A673 (cell line): ENCODE measurements around the gene DIPK1B. TPM values are rescaled to one million over a fixed set of nuclear protein-coding genes. Genes with fewer than 3 reads are reported as not detected.
A peak's percentile ranks its signal among the peaks of the same experiment; 100 is the strongest.

Source experiments
- BruUV-seq: library from RNA; stranded (reverse); fragments of 400-500 nt; replicated peaks from 2 replicates; lab custom pipeline; 2021; lab: Mats Ljungman, UMichigan
- CTCF ChIA-PET: fragments of 300-600 bp; sonication (Branson Sonifier 250); formaldehyde crosslinking; loops from one replicate; lab custom pipeline; 2022; ENCODE audit warnings: antibody characterized with exemption; lab: Charles Lee
- POLR2A ChIA-PET: fragments of 300-600 bp; sonication (Branson Sonifier 250); formaldehyde crosslinking; loops from one replicate; lab custom pipeline; 2022; ENCODE audit warnings: antibody characterized with exemption; ENCODE audit not compliant: low non-redundant PET; lab: Charles Lee
- DNase-seq: peaks from one replicate; pipeline ENCODE4 v3.0.0-alpha.2; 2015; ENCODE audit warnings: low spot score
- H3K27ac ChIP-seq: fragments of 200-600 bp; sonication (generic); 2 replicates; pipeline ENCODE4 v1.5.1; 2016; ENCODE audit warnings: mixed run types, low read depth, mild to moderate bottlenecking, mixed read lengths, antibody characterized with exemption, low read length; ENCODE audit not compliant: poor library complexity, severe bottlenecking
- H3K27me3 ChIP-seq: fragments of 200-600 bp; sonication (generic); replicated peaks from 2 replicates; pipeline ENCODE4 v1.6.1; 2017; ENCODE audit warnings: mixed run types, low read depth, mild to moderate bottlenecking, mixed read lengths, antibody characterized with exemption, low read length; ENCODE audit not compliant: insufficient read depth, poor library complexity
- H3K36me3 ChIP-seq: fragments of 200-600 bp; sonication (generic); 2 replicates; pipeline ENCODE4 v1.6.1; 2016; ENCODE audit warnings: mixed run types, mild to moderate bottlenecking, mixed read lengths, antibody characterized with exemption, low read length; ENCODE audit not compliant: insufficient read depth, poor library complexity, severe bottlenecking
- H3K4me1 ChIP-seq: fragments of 200-600 bp; sonication (generic); 2 replicates; pipeline ENCODE4 v1.6.1; 2017; ENCODE audit warnings: mixed run types, mild to moderate bottlenecking, mixed read lengths, antibody characterized with exemption, low read length; ENCODE audit not compliant: insufficient read depth, poor library complexity, severe bottlenecking
- H3K4me3 ChIP-seq: fragments of 200-600 bp; sonication (generic); 2 replicates; pipeline ENCODE4 v1.5.1; 2016; ENCODE audit warnings: low read depth, mixed run types, mild to moderate bottlenecking, mixed read lengths, low read length; ENCODE audit not compliant: poor library complexity, severe bottlenecking
- H3K9me3 ChIP-seq: fragments of 200-600 bp; sonication (generic); 2 replicates; pipeline ENCODE4 v1.6.1; 2016; ENCODE audit warnings: mixed run types, low read depth, mild to moderate bottlenecking, mixed read lengths, antibody characterized with exemption, low read length; ENCODE audit not compliant: poor library complexity, severe bottlenecking
- CTCF ChIP-seq: fragments of 300-800, 200-600 bp; sonication (generic); conservative IDR thresholded peaks from 2 replicates; pipeline ENCODE4 v1.5.1; 2017; ENCODE audit warnings: low read depth, mild to moderate bottlenecking, antibody characterized with exemption, low read length, moderate library complexity, mixed read lengths
- EZH2 ChIP-seq: fragments of 200-600 bp; sonication (generic); IDR thresholded peaks from 2 replicates; pipeline ENCODE4 v1.6.1; 2017; ENCODE audit warnings: borderline replicate concordance, low read depth, mild to moderate bottlenecking, mixed read lengths, antibody characterized with exemption, low read length; ENCODE audit not compliant: poor library complexity, severe bottlenecking
- intact Hi-C: fragments of 100-400 bp; cut with micrococcal nuclease; formaldehyde crosslinking; loops from one replicate; pipeline ENCODE4 v1.10.0; 2022; ENCODE audit not compliant: unreplicated experiment
- total RNA-seq: library from RNA; stranded (reverse); gene quantifications from 2 replicates; pipeline ENCODE4 v1.2.3, GENCODE V29; 2021

DIPK1B gene
- total RNA-seq, 1 experiment from 2014 or later: 26.4 TPM

DNA sequence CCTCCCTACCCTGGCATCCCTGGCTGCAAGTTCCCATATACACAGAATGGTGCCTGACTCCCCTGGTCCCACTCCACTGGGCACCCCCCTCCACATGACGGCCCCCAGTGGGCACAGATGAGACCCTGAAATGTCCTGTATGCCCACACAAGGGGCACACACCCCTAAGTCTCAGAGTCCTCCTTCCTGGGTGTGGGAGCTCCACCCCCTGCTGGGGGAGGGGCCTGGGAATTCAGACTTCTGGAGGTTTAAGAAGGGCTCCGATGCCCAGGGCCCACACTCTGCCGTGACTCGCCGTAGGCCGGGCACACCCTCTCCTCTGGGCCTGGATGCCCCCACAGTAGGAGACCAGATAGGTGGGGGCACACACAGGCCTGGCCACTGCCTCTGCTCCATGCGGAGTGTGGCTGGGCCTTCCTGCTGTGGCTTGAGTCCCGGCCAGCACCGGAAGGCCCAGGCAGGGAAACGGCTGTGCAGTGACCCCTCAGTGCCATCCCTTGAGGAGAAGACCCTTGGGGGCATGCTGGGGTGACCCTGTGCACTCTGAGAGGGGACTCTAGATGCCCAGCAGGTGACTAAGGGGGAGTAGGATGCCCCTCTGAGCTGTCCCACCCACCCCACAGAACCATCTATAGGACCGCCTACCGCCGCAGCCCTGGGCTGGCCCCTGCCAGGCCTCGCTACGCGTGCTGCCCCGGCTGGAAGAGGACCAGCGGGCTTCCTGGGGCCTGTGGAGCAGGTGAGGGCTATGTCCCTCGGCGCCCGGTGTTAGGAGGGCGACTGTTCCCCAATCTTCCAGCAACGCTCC lies 43.2 kb upstream of the DIPK1B start:
- H3K4me1 ChIP-seq: peaks cover 32% of the 10 kb centered on the region
- BruUV-seq: no TSS peak
- H3K36me3 ChIP-seq: peaks cover 10% of the 10 kb centered on the region
- no peak overlapping the region for H3K4me3 ChIP-seq
- TF ChIP-seq CTCF (no peak), EZH2 (no peak)
- POLR2A ChIA-PET: interaction anchor here (0.6 kb wide), 1 partner anchor 13 kb away, joined by 3 read pairs; no protein-coding TSS in a partner anchor
- no peak overlapping the region for H3K27ac ChIP-seq
- no peaks in the 10 kb centered on the region for H3K27me3 ChIP-seq
- DNase-seq: peak; percentile 56
- intact Hi-C loops: no loop called here
- CTCF ChIA-PET: no interaction called here
- no peaks in the 10 kb centered on the region for H3K9me3 ChIP-seq

DNA sequence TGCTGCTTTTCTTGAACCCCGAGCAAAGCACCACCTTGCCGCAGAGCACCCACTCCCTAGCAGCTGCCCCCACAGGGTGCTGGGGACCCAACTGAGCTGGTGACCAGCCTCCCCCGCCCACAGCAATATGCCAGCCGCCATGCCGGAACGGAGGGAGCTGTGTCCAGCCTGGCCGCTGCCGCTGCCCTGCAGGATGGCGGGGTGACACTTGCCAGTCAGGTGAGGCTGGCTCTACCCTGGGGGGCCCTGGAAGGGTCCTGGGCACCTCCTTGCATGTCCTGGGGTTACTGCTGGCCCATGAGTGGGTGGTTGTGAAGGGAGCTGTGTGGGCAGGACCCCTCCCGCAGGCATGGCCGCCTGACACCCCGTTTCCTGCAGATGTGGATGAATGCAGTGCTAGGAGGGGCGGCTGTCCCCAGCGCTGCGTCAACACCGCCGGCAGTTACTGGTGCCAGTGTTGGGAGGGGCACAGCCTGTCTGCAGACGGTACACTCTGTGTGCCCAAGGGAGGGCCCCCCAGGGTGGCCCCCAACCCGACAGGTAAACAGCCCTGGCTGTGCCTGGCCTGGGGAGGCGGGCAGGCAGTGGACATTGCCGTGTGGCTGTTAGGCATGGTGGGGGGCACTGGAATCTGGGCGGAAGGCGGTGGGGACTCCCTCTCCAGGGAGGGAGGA lies 42.4 kb upstream of the DIPK1B start:
- H3K4me3 ChIP-seq: no peak overlapping the region
- no peaks in the 10 kb centered on the region for H3K9me3 ChIP-seq
- TF ChIP-seq CTCF: no peak
- no peak for TF ChIP-seq EZH2
- no TSS peak for BruUV-seq
- CTCF ChIA-PET: no interaction called here
- H3K27ac ChIP-seq: no peak overlapping the region
- H3K36me3 ChIP-seq: peaks cover 14% of the 10 kb centered on the region
- no peak for DNase-seq
- no peaks in the 10 kb centered on the region for H3K27me3 ChIP-seq
- intact Hi-C loops: no loop called here
- H3K4me1 ChIP-seq: peaks cover 32% of the 10 kb centered on the region
- POLR2A ChIA-PET: no interaction called here

DNA sequence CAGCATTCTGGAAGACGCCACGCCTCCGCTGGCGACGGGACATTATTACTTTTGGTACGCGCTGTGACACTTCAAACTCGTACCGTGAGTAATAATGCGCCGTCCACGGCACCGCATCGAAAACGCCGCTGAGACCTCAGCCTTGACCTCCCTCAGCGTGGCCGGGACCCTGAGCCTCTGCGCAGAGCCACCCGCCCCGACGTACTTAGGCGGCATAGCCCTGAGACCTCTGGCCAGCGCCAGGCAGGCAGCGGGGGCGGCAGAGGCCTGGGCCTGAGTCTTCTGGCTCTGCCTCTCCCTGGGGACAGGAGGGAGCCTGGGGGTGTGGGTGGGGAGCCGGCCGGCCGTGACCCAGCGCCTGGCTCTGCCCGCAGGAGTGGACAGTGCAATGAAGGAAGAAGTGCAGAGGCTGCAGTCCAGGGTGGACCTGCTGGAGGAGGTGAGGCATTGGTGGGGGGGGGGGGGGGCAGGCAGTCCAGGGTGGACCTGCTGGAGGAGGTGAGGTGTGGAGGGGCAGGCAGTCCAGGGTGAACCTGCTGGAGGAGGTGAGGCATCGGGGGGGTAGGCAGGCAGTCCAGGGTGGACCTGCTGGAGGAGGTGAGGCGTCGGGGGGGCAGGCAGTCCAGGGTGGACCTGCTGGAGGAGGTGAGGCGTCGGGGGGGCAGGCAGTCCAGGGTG lies 41.7 kb upstream of the DIPK1B start:
- intact Hi-C loops: no loop called here
- BruUV-seq: no TSS peak
- TF ChIP-seq EZH2: no peak
- TF ChIP-seq CTCF: no peak

More for the DNA sequence above, 41.7 kb upstream of the DIPK1B start:
- no peak overlapping the region for H3K4me3 ChIP-seq
- ChIA-PET CTCF (no interaction called here), POLR2A (no interaction called here)
- no peaks in the 10 kb centered on the region for H3K27me3 ChIP-seq
- H3K36me3 ChIP-seq: peaks cover 14% of the 10 kb centered on the region
- H3K4me1 ChIP-seq: peaks cover 32% of the 10 kb centered on the region
- DNase-seq: no peak
- H3K9me3 ChIP-seq: no peaks in the 10 kb centered on the region
- H3K27ac ChIP-seq: no peak overlapping the region
